Stimulated activated CD8-positive, alpha-beta memory T cell treated with anti-CD3 and anti-CD28 coated beads, Interleukin-12 subunit alpha, Interleukin-12 subunit beta, amount 100 ng/mL, for 24 hours (primary cell): Measurements from ENCODE around the gene SLC12A3.
"Not testable (repeated sequence)": the region's sequence is repeated elsewhere in the genome, so short reads cannot be mapped to it uniquely, and the experiment has no call there.

Experiments
- DNase-seq: peaks from one replicate; pipeline ENCODE4 v3.0.0-alpha.2; 2020; ENCODE audit errors: extremely low read depth

The SLC12A3 gene

DNA sequence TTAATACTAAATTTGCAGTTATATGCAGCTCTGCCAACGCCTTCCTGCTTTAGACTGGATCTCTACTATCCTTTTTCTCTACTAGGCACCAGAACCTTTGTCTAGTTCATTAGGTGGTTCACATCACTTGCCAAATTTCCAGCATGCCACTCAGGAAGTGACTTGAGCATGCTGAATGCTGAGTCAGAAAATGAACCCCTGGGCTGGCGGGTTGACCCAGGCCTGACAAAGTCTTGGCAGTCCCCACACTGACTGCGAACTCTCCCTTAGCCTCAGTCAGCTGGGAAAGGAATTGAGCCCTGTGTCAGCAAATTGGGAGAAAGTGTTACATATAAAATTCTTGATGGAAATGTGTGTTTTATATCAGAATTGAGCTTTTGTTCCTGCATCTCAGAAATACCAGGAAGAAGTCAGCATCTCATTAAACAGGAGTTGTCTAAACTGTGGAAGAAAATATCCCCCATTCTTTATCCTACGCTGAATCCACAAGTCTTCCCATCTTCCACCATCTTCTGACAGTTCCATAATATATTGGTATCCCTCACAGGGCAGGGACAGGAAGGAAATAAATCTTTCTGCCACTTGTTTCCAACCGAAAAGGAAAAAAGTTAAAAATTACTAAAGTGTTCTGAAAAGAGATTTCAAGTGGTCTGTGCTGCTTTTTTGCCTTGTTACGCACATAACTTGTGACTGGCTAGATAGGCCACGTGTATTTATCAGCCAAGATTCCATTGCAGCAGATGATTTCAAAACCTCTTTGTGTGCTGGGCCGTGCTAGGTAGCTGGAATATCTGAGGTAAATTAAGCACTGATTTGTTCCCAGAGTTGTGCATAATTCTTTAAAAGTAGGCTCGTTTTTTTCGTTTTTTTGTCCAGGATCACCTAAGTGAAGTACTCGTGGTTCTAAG, 16.7 kb upstream of the SLC12A3 start:
- no peak for DNase-seq

DNA sequence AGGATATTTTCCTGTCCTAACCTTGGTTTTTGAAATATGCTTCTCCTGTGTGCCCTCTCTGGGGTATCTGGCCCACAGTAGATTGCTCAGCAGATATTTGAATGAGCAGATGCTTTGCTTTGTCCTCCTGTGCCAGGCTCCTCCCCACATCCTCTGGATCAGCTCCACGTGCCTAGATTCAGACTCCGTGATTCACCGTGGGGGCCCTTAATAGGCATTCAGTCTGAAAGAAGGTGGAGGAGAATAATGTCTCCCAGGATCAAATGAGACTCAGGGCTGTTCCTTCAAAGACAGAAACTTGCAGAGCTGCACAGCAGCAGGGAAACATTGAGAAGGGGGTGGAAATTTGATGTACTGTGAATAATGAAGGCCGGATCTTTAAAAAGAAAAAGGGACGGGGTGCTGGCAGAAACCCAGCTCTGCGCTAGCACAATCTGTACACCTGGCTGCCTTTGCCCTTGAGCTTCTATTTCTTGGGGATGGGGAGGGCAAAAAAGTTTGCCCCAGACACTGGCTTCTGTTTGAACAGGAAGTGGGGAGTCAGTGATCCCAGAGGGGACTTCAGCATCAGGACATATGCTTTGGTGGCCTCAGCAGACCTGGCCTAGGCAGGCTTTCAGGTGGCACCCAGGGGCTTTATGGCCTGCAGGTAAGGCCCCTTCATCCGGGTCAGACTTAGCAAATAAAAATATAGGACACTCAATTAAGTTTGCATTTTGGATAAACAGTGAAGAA, 15.9 kb upstream of the SLC12A3 start:
- no peak for DNase-seq

DNA sequence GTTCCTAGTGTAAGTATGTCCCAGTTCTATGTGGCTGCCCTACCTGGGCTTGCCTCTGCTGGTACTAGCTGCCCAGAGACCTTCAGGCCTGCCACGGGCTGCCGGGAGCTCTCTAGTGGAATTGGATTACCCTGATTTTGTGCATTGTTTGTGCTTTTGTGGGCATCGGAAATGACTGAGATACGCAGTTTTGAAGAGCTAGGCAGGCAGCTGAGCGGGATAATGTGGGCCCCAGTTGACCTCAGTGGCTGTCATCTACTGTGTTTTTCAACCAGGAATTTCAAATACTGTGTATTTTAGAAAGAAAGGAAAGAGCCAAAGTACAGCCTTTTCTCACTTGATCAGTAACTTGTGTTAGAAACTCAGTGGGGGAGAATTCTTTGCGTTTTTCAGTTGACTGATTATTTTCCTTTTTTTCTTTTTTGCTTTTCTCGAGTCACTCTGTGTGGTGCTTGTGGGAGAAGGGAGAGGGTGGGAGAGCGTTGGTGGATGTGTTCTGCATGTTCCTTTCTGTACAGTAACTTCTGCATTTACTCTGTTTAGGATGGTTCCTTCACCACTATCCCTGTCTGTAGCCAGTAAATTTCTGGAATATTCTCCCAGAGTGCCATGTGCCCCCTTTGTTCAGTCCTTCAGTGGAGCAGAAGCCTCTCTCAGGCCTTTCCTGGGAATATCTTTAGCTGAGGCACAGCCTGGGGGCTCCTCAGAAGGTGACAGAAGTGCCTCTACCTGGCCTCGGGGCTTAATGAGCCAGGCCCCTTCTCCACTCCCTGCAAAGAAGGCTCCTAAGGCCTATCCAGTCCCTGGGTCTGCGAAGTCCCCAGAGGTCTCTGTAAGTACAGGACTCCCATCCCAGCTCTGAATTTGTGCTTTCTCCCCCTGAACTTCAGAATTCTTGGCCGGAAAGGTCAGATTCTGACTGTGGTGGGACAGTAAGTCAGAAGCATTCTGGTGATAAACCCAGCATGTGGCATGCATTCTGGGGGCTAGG, 15.0 kb upstream of the SLC12A3 start:
- no peak for DNase-seq

DNA sequence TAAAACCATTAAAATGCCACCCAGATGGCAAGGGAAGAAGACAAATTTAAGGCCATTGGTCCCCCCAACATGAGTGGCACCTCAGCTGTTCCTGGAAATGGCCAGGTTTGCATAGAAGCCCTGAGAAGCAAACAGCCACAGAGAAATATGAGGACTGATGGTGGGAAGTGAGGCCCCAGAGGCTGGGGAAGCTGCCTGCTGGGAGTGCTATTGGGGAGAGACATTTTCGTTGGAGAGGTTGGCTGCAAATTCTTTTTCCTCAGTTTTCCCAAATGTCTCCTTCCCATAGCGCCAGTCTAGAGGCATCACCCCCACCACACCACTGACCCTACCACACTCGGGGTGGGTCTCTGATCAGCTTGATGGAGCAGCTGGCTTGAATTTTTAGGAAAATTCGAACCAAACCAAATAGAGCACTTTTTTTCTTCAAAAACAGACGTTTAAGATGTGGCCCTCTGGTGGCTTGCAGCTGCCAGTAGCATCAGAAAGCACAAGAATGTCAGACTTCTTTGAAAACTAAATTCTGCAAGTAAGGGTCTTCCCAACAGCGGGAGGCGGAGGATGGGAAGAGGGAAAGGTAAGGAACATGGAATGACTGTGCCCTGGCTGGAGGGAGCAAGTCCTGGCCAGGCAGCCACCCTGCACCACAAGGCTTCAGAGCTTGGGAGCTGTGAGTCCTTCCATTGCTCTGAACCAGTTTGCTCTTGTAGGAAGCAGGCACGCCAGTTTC, 13.2 kb upstream of the SLC12A3 start:
- no peak for DNase-seq

DNA sequence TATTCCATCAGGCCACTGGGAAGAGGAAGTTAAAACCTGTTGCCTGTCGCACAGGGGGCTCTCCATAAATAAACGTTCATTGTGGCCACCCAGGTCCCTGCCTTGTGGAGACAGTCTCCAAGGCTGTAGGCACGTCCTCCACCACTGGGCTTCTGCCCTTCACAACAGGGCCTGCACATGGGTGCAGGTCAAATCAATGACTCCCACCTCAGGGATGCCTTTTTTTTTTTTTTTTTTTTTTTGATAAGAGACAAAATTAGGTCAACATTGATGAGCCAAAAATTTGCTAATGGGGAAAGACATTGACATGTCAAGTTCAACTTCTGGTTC, 12.6 kb upstream of the SLC12A3 start:
- DNase-seq = no peak

DNA sequence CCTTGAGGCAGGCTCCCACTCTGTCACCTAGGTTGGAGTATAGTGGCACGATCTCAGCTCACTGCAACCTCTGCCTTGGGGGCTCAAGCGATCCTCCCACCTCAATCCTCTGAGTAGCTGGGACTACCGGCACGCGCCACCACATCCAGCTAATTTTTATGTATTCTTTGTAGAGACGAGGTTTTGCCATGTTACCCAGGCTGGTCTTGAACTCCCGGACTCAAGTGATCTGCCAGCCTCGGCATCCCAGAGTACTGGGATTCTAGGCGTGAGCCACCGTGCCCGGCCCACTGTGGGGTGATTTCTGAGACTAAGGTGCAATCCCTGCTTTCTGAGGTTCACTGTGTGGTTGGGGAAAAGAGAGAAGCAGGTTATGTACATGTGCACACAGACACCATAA, 12.0 kb upstream of the SLC12A3 start:
- DNase-seq = no peak

DNA sequence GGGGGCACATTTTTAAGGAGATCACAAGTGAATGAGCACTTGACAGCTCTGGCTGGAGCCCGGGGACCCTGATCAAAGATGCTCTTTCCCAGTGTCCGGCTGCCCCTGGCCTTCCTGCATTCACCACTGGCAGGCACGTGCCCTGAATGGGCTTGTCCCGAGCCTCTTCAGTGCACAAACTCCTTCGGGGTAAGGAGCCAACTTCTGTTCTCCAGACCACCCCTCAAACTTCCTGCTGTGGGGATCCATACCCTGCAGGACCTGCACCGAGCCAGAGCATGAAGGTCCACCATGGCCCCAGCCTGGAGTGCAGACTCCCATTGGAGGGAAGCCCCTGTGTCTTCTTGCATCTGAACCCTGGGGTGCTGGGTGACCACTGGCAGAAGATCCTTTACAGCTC, 9.8 kb upstream of the SLC12A3 start:
- DNase-seq = no peak

DNA sequence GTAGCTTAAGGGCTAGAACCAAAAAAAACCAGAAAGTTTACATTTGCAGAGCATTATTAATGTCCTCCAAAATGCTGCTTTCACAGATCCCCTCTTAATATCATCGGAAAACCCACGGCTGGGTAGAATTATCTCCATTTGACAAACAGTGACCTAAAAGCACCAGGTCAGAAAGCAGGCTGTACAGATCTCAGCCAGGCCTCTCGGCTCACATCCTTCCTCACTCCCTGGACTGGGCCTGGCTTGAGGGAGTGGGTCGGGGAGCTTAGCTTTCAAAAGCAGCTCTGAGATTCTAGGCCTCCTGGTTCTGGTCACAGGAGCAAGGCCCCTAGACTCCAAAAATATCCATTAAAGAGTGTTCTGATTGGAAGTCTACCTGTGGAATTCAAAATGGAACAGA, 9.1 kb upstream of the SLC12A3 start:
- DNase-seq = no peak

DNA sequence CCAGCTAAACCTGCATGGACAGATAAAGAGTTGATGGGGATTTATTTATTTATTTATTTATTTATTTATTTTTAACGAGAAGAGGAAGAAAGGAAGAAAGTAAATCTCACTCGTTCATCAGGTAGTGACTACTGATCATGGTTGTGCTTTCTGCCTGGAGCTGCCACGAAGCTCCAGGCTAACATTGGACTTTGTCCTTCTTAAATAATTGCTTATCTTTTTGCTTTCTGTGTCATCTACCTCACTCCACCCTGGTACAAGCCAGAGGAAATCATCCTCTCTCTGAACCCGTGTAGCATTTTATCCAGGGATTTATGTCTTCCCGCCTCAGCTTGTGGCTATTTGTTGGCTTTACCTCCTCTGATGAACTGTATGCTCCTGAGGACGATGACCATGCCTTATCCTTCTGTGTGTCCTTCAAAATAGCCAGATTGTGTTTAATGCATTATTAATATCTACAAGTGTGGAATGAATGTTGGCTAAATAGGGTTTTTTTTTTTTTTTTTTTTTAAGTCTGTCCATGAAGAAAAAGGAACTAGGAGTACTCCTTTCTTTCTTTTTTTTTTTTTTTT, 8.0 kb upstream of the SLC12A3 start:
- no peak for DNase-seq

DNA sequence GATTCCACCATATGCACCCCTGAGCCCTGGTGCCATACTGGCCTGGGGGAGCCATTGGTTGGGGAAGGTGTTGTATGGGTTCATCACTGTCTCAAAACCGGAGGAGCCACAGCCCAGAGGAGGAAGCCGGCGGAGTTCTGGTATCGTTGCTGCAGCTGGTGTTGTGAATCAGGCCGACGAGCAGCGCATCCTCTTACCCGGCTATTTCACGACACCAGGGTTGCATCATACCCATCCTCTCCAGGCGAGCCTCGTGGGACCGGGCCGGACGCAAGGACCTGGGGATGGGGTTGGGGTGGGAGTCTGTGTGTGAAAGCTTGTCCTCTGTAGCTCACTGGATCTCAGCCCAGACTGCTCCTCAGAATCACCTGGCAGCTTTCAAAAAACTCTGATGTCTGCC, 6.6 kb upstream of the SLC12A3 start:
- DNase-seq = no peak

DNA sequence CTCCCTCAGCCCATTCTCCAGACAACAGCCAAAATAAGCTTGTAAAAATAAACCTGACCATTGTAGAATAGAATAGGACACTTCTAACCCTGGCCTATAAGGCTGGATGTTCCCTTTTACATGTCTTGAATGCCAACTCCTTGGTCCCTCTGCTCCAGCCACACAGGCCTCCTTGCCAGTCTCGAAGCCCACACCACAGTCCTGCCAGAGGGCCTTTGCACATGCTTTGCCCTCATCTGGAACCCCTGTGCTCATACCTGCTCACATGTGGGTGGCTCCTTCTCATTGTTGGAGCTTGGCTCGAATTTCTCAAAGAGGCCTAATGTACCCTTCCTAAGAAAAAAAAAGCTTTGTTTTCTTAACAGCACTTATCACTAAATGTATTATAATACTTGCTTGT, 5.4 kb upstream of the SLC12A3 start:
- no peak for DNase-seq

DNA sequence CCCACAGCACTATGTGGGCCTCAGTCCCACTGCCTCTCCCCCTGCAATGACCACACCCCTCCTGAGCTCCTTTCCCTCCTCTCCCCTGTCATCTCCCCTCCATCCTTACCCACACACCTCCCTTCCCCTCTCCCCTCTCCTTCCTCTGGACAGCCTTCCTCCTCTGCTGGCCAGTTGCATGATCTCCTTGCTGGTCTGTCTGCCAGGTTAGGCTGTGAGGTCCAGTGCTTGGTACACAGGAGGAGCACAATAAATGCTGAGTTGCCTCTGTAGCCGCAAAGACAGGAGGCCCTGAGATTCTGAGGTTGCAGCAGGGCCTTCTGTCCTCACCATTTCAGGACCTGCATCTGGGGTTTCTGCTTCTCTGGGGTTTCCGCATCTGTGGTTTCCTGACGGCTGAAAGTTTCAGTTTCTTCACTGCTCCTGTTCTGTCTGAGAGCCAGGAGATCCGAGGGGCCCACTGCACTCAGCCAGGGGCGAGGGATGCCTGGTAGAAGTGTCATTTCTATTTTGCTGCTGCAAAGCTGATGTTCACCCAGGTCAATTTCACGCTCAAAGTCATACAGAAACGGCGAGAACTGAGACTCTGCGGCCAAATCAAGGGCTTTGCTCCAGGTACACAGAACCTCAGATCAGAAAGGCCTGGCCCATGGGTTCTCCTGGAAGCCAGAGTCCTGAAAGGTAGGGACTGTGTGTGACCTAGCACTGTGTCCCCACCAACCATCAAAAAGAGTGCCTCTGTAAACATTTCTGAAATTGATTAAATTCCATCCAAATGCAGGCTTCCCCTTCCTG, 4.6 kb upstream of the SLC12A3 start:
- no peak for DNase-seq

DNA sequence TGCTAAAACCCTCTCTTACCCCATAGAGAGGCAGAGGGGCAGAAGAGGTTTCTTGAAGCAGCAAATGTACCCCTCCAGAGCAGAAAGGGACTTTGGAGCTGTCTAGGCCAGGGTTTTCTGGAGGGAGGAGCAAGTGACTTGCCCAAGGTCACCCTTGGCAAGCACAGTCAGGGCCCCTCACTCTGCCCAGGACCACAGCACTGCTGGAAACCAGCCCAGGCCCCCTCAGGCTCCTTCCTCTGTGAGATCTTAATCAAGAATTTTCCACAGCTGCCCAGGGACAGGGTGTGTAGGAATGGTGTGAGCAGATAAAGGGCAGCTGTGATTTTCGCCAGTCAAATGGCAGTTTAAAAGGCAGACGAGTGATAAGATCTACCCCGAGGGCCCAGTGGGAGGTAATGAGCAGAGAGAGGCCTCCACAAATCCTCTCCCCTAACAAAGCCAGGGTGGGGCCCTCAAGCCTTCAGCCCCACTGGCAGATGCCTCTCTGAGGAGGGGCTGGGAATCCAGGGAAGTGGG, 3.9 kb upstream of the SLC12A3 start:
- DNase-seq = no peak

DNA sequence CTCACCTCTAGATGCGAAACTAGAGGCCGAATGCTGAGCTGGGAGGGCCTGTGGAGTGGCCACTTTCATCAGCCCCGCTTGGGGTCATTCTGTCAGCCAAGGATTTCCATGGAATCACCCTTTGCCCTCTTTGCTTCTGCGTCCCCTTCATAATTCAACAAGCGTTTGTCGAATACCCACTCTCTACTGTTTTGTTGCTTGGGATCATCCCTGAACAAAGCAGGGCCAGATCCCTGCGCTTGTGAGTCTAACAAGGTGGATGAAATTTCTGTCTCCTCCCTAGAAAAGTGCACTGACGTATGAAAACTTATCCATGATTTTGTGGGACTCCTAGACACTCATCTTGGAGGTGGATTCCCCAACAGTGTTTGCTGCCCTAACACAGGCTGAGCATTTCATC, 3.3 kb upstream of the SLC12A3 start:
- no peak for DNase-seq

DNA sequence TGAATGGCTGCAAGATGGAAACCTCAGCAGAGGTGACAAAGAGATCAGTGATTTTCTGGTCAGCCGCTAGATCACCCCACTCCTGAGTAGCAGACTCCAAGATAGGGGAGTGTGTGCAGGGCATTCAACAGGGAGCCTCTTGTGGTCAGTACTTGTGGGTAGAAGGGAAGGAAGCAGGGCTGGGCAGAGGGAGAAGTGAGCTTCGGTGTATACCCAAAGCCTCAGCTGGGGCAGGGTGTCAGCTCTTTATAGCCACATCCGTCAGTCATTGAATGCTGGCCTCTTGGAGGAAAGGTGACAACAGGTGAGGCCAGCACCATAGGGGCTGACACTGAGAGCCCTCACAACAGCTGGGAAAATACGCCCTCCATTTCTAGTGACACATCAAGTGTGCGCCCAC, 2.2 kb upstream of the SLC12A3 start:
- no peak for DNase-seq

DNA sequence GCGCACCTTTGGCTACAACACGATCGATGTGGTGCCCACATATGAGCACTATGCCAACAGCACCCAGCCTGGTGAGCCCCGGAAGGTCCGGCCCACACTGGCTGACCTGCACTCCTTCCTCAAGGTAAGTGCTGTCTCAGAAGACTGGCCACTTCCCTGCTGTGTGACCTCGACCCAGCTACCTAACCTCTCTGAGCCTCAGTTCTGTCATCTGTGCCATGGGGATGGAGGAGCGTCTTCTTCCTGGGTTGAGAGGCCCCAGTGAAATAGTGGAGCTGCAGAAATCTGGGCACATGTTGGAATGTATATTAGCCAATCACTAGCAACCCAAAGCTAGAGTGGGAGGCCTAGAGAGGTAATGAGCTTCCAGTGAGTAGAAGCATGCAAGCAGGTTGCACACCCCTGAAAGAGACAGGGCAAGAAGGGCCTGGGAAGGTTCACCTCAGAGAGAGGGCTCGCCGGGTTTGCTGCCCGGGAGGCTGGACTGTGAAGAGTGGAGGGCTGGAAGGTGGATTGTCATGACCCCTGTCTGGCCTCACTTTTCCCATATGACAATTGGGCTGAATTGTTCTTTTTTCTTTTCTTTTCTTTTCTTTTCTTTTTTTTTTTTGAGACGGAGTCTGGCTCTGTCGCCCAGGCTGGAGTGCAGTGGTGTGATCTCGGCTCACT, 521 bp downstream of the SLC12A3 start:
- DNase-seq = no peak

DNA sequence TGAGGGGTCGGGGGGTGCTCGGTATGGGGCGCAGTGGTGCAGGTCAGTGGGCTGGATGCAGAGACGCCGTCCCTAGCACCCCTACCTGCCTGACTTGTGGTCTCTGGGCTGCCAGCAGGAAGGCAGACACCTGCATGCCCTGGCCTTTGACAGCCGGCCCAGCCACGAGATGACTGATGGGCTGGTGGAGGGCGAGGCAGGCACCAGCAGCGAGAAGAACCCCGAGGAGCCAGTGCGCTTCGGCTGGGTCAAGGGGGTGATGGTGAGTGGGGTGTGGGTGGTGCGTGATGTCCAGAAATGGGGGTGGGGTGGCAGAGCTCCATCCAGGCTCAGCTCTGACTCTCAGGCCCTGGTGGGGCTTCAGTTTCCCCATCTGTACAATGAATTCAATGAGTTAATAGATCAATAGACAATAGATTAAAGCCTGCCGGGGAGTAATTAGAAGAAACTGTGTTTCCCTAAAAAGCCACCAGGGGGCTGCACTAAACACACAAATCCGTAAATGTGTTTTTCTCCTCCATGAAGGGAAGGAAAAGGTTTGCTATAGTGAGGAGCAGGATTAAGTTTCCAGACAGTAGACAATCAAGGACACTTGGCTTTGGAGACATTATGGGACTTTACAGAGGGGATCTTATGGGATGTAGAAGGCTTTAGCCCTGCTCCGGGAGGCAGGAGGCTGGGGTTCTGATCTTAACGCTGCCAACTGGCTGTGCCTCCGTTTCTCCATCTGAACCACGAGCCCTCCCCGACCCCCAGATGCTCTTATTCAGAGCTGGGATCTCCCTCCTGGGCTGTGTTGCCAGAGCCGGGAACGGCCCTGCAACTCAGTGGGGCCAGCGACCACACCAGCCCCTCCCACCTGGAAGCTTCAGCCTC, 2.2 kb downstream of the SLC12A3 start:
- no peak for DNase-seq

DNA sequence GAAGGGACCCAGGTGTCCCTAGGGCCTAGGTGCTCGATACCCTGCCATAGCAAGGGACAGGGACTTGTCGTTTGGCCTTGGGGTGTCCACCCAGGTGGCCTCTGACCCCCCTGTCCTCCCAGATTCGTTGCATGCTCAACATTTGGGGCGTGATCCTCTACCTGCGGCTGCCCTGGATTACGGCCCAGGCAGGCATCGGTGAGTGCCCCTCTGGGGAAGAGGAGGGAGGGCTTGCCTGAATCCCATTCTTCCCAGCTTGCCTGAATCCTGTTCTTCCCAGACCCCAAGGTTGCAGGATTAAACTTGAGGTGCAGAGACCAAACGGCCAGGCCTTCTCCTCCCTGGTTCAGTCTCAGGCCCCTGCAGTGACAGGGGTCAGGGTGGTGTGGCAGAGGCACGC, 3.2 kb downstream of the SLC12A3 start:
- no peak for DNase-seq

DNA sequence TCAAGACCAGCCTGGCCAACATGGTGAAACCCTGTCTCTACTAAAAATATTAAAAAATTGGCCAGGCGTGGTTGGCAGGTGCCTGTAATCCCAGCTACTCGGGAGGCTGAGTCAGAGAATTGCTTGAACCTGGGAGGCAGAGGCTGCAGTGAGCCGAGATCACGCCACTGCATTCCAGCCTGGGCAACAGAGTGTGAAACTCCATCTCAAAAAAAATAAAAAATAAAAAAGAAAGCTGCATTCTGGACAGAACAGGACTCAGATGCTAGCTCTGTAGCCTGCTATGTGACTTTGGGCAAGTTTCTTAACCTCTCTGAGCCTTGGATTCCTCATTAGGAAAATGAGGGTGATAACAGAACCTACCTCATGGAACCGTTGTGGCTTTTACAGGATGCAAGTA, 3.8 kb downstream of the SLC12A3 start:
- not testable (repeated sequence) for DNase-seq
